Stimulated activated CD4-positive, alpha-beta T cell treated with anti-CD3 and anti-CD28 coated beads, Interleukin-4, amount 100 ng/mL, for 48 hours (primary cell): ENCODE results near the gene ANKRD18B.
"Not testable (repeated sequence)": the region's sequence is repeated elsewhere in the genome, so short reads cannot be mapped to it uniquely, and the experiment has no call there.

Experiments used
- DNase-seq, 2 donors: peaks; one replicate each; pipeline ENCODE4 v3.0.0-alpha.2; 2020; ENCODE audit warnings: low read depth in 2 of 2

Gene ANKRD18B

DNA sequence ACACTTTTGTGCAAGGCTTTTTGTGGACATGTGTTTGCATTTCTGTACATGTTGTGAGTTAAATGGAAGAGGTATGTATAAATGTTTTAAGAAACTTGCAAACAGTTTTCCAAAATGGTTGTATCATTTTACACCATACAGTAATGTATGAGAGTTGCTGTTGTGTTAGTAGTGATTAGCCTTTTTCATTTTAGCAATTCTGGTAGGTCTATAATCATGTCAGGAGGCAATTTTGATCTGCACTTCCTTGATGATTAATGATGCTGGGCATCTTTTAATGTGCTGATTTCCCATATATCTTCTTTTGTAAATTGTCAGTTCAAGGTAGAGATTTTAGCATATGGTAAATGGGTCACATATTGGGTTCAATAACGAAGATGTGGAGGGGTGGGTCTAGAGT, 87.3 kb downstream of the ANKRD18B start:
- DNase-seq, result no peak

DNA sequence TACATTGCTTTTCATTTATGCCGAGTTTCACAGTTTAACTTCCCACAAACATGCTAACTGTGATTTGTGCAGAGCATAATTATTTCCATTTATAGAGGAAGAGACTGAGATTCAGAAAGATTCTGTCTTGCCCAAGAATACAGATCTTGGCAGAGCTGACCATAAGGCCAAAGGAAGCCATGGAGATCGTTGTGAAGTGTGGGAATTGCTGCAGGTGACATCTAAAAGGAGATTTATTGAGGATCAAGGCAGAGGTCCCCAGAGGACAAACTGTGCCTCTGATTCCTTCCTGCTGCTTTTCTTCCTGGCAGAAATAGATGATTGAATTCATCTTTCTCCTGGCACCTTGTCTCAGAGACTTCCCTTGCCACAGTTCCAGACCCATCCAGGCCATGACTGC, 88.4 kb downstream of the ANKRD18B start:
- DNase-seq, result not testable (repeated sequence)

DNA sequence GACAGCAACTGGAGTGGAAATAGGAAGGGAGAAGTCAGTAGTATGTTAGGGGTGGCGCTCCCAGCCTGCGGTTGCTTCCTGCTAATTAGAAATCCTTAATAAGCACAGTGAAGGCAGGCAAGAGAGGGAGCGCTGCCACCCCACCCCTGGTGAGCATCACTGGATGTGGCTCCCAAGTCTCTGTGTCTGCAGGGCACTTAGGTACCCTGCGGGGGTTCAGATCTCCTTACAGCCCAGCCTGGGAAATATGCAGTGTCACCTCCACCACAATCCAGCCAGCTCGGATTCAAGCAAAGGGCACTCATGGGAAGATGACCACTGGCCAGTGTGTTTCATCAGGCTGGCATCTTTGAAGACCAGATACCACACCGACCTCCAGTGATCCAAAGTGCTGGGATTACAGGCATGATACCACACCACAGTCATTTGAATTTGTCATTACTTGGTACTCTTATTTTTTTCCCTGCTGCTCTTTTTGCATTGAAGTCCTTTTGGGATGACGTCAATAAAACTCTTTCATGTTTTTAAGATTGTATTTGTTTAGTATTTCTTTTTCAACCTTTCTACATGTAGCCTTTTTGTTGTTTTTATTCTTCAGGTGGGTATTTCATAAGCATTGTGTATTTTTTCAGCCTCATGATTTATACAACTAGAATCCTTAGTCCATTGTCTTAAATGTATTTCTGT, 90.1 kb downstream of the ANKRD18B start:
- DNase-seq, result no peak

DNA sequence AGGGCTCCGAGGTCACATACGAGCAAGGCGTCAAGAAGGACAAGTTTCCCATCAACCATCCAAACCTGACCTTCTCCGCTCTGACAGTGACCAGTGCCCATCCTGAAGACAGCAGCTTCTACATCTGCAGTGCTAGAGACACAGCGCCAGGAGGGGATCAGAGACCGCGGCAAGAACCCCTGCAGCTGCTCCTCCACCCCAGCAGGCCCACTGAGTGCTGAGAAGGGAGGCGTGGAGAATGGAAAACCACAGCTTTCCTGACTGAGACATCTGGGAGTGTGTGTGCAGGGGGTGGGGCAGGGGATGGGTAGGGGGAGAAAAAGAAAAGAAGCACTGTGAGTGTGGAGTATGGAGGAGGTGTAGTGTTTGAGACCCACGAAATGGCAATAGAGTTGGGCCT, 94.3 kb downstream of the ANKRD18B start:
- DNase-seq, result not testable (repeated sequence)

DNA sequence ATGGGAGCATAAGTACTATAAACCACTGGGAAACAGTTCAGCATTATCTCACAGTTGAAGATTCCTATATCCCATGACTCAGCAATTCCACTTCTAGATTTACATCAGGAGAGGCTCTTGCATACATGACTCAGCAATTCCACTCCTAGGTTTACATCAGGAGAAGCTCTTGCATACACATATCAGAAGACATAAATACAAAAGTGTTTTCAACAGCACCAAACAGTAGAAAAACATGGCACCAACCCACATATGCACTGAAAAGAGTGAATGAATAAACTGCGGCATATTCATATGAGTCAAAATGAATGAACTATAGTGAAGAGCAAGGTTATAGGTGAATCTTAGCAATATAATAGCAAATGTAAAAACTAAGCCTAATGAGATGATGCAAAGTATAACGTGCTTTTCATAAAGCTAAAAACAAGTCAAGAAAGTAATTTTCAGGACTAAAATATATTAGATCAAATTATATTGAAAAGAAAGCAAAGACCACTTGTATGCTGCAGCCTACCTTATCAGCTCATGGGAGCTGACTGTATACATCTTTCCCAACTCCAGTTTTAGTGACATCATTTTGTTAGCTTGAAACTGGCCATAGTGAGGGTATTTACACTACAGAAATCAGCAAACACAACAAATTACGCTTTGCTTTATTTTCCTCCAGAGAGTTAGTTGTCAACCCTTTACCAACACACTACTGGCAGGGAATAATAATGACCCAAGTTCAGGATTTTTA, 95.8 kb downstream of the ANKRD18B start:
- no peak for DNase-seq

DNA sequence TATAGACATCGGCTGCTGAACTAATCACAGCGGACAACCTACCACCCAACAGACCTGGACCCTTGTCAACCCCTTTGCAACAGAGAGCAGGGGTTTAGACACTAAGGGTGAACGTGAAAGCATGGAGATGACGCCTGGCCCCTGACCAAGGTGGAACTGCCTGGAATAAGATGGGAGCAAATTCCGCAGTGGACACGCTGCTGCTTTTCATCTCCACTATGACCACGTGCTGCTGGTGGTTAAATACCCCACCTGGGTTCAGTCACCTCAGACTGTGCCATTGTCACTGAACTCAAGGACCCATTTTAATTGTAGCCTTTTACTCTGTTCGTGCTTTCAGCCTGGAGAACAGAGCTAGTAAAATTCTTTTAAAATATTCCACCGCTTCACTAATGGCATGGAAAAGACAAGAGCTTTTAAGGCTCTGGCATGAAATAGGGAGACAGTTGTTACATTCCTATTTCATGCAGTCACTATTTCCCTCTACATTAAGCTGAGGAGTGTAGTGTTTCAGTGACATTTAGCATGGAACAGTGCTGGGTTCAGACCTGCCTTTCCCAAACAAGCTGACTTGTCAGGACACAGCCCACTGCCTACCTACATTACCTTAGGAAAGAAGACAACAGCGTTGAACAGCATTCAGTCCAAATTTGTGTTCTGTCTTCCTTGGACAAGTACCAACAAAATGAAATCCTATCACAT, 96.8 kb downstream of the ANKRD18B start:
- no peak for DNase-seq
